GM12878 (cell line): ENCODE measurements around the gene MTFR2.

Source experiments
- CBX5 ChIP-seq: sonication (generic); IDR thresholded peaks from 2 replicates; pipeline ENCODE4 v1.6.1; 2016; ENCODE audit warnings: low read depth, moderate library complexity, mild to moderate bottlenecking, inconsistent platforms
- ESRRA ChIP-seq: IDR thresholded peaks from 2 replicates; pipeline ENCODE4 v1.6.1; 2012; ENCODE audit warnings: mild to moderate bottlenecking, low read length, improper control_type of control experiment
- FOXM1 ChIP-seq: IDR thresholded peaks from 2 replicates; pipeline ENCODE4 v1.6.1; 2012; ENCODE audit warnings: low read depth, mild to moderate bottlenecking, inconsistent platforms, low read length, moderate library complexity
- NFIC ChIP-seq: IDR thresholded peaks from 2 replicates; pipeline ENCODE4 v1.6.1; 2012; ENCODE audit warnings: low read depth, mild to moderate bottlenecking, inconsistent platforms, low read length, moderate library complexity
- NRF1 ChIP-seq: conservative IDR thresholded peaks from 2 replicates; pipeline ENCODE4 v1.6.1; 2011; ENCODE audit warnings: mild to moderate bottlenecking, low read depth, low read length, improper control_type of control experiment
- POLR2A ChIP-seq: IDR thresholded peaks from 2 replicates; pipeline ENCODE4 v1.6.1; 2011; ENCODE audit warnings: low read depth, mild to moderate bottlenecking, low read length
- RAD21 ChIP-seq: IDR thresholded peaks from 2 replicates; pipeline ENCODE4 v1.6.1; 2011; ENCODE audit warnings: mild to moderate bottlenecking, low read depth, low read length, moderate library complexity; ENCODE audit not compliant: insufficient read depth
- TF ChIP-seq, protein P1 (sequence below): IDR thresholded peaks from 2 replicates; pipeline ENCODE4 v1.6.1; 2012; ENCODE audit warnings: low read depth, low read length, improper control_type of control experiment
- TF ChIP-seq, protein P2 (sequence below): IDR thresholded peaks from 2 replicates; pipeline ENCODE4 v1.6.1; 2011; ENCODE audit warnings: low read depth, low read length, improper control_type of control experiment, borderline replicate concordance

DNA sequence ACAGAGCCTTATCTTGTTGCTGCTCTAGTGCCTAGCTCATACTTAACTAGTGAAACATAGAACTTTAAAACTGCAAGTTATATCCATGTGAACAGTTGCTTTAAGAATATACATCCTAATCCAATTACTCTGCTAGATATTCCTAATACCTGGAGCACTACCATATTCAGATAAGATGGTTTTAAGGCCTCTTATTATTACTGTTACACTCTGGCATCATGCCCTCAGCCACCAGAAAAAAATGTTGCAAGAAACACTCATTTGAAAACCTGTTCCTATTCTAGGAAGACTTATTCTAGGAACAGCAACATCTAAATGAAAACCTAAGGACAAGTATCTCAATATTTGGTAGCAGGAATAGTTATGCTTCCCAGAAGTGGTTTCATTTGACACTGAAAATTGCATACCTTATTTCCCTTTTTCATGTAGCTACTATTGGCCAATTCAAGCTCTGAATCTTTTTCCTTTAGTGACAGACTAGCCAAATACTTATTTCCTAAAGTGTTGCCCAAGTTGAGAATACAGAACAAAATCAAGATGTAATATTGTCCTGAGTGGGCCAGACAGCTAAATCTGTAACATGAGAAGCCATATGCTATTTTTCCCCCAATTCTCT, 4.8 kb upstream of the MTFR2 start:
- TF ChIP-seq FOXM1: no peak
- TF ChIP-seq, protein P1, sequence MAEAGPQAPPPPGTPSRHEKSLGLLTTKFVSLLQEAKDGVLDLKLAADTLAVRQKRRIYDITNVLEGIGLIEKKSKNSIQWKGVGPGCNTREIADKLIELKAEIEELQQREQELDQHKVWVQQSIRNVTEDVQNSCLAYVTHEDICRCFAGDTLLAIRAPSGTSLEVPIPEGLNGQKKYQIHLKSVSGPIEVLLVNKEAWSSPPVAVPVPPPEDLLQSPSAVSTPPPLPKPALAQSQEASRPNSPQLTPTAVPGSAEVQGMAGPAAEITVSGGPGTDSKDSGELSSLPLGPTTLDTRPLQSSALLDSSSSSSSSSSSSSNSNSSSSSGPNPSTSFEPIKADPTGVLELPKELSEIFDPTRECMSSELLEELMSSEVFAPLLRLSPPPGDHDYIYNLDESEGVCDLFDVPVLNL: no peak
- no peak for TF ChIP-seq RAD21
- no peak for TF ChIP-seq ESRRA
- no peak for TF ChIP-seq NRF1
- TF ChIP-seq, protein P2, sequence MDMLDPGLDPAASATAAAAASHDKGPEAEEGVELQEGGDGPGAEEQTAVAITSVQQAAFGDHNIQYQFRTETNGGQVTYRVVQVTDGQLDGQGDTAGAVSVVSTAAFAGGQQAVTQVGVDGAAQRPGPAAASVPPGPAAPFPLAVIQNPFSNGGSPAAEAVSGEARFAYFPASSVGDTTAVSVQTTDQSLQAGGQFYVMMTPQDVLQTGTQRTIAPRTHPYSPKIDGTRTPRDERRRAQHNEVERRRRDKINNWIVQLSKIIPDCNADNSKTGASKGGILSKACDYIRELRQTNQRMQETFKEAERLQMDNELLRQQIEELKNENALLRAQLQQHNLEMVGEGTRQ: no peak
- no peak for TF ChIP-seq CBX5
- TF ChIP-seq NFIC: no peak
- no peak for TF ChIP-seq POLR2A
